ENCODE results near the gene TRMT1. TPM values are rescaled to one million over a fixed set of nuclear protein-coding genes. Genes with fewer than 3 reads are reported as not detected.
"Not testable (repeated sequence)": the region's sequence is repeated elsewhere in the genome, so short reads cannot be mapped to it uniquely, and the experiment has no call there.

The TRMT1 gene
- total RNA-seq, 4 donors from 2014 or later, result 27.1 to 71.8 (median 28.3) TPM

GRCh38 chr19:13150931-13151604, 34.5 kb upstream of the TRMT1 start:
- Histone ChIP-seq H3K9me3 (no peaks in the 10 kb centered on the region), H3K27me3 (no peaks in the 10 kb centered on the region), H3K4me1 (peaks cover 0 to 32% (median 6%) of the 10 kb centered on the region in 4 donors), H3K4me3 (peak overlapping the region; percentile 72 to 93 (median 88)), H3K36me3 (no peaks in the 10 kb centered on the region), H3K27ac (peak overlapping the region; percentile 94 to 99 (median 98))
- peak; percentile 30 to 62 (median 60) for DNase-seq
- TF ChIP-seq CTCF (IDR thresholded peaks at IDR 0.05) (no peak), POLR2A (IDR thresholded peaks at IDR 0.05) (no peak)

GRCh38 chr19:13150187-13150930, 33.8 kb upstream of the TRMT1 start, which contains the start of the genes IER2 and STX10:
TSS of gene IER2 (plus strand) at chr19:13150411. CDS start at chr19:13153187, 2,776 bp downstream.
TSS of gene STX10 (minus strand) at chr19:13150375. CDS start at chr19:13150173, 202 bp downstream.
- Histone ChIP-seq H3K27me3 (no peaks in the 10 kb centered on the region), H3K36me3 (peaks cover 0 to 2% (median 0%) of the 10 kb centered on the region in 3 donors), H3K4me1 (peaks cover 0 to 25% (median 2%) of the 10 kb centered on the region in 4 donors), H3K4me3 (peak within 1 kb of the TSS; percentile 72 to 93 (median 88)), H3K27ac (peak within 1 kb of the TSS; percentile 94 to 99 (median 98)), H3K9me3 (no peaks in the 10 kb centered on the region)
- peak; percentile 93 to 98 (median 96) for DNase-seq
- TF ChIP-seq POLR2A (IDR thresholded peaks at IDR 0.05), result peak; percentile 57 to 83
- peak; percentile 55 to 85 (median 68) for TF ChIP-seq CTCF (IDR thresholded peaks at IDR 0.05)

GRCh38 chr19:13149628-13150186, 33.2 kb upstream of the TRMT1 start:
- H3K4me3 ChIP-seq, result peak overlapping the region; percentile 72 to 93 (median 88)
- DNase-seq, result peak in 2 of 3 donors; percentile 57 to 74
- no peaks in the 10 kb centered on the region for H3K9me3 ChIP-seq
- H3K4me1 ChIP-seq, result peaks cover 0 to 18% (median 2%) of the 10 kb centered on the region in 4 donors
- H3K27ac ChIP-seq, result peak overlapping the region; percentile 94 to 99 (median 98)
- H3K27me3 ChIP-seq, result no peaks in the 10 kb centered on the region
- peaks cover 0 to 9% (median 0%) of the 10 kb centered on the region in 3 donors for H3K36me3 ChIP-seq
- TF ChIP-seq POLR2A (IDR thresholded peaks at IDR 0.05), result peak in 1 of 2 donors; percentile 9
- no peak for TF ChIP-seq CTCF (IDR thresholded peaks at IDR 0.05)

- DNase-seq, H3K27me3 ChIP-seq, H3K9me3 ChIP-seq: not testable (repeated sequence)
- H3K4me3 ChIP-seq, result peak overlapping the region; percentile 72 to 93 (median 88)
- peak overlapping the region; percentile 94 to 99 (median 98) for H3K27ac ChIP-seq
- peaks cover 0 to 17% (median 2%) of the 10 kb centered on the region in 4 donors for H3K4me1 ChIP-seq
- peaks cover 0 to 14% (median 0%) of the 10 kb centered on the region in 3 donors for H3K36me3 ChIP-seq
Observed at GRCh38 chr19:13149173-13149627, 32.7 kb upstream of the TRMT1 start.

- Histone ChIP-seq H3K4me1 (peaks cover 0 to 17% (median 2%) of the 10 kb centered on the region in 4 donors), H3K27ac (no peak overlapping the region), H3K4me3 (no peak overlapping the region), H3K9me3 (no peaks in the 10 kb centered on the region), H3K27me3 (no peaks in the 10 kb centered on the region), H3K36me3 (peaks cover 0 to 22% (median 0%) of the 10 kb centered on the region in 3 donors)
- TF ChIP-seq POLR2A (IDR thresholded peaks at IDR 0.05) (no peak), CTCF (IDR thresholded peaks at IDR 0.05) (no peak)
- peak in 1 of 3 donors; percentile 55 for DNase-seq
Observed at GRCh38 chr19:13146763-13147563, 30.4 kb upstream of the TRMT1 start.

Measured in Peyer's patch (tissue), 4 donors.